Tibial nerve (tissue), 4 donors: Measurements from ENCODE around the gene RAMP1. TPM values are rescaled to one million over a fixed set of nuclear protein-coding genes. Genes with fewer than 3 reads are reported as not detected.

Experiments used
- DNase-seq, 2 donors: peaks; one replicate each; pipeline ENCODE4 v3.0.0-alpha.2; 2019; ENCODE audit warnings: low spot score in 2 of 2
- H3K27ac ChIP-seq, 4 donors: fragments of 200-600 bp; sonication (generic) in 3 of 4; one replicate each; pipeline ENCODE4 v1.5.1; 2017 to 2019; ENCODE audit warnings: mild to moderate bottlenecking in 1 of 4
- H3K27me3 ChIP-seq, 2 donors: fragments of 200-600 bp; sonication (generic) in 1 of 2; one replicate each; pipeline versions ENCODE4 v1.5.1 to v1.6.0; 2017 to 2019
- H3K36me3 ChIP-seq, 3 donors: fragments of 200-600 bp; sonication (generic); one replicate each; pipeline ENCODE4 v1.5.1; 2018 to 2019
- H3K4me1 ChIP-seq, 4 donors: fragments of 200-600 bp; sonication (generic) in 3 of 4; one replicate each; pipeline ENCODE4 v1.5.1; 2017 to 2019
- H3K4me3 ChIP-seq, 4 donors: fragments of 200-600 bp; sonication (generic) in 3 of 4; one replicate each; pipeline ENCODE4 v1.5.1; 2017 to 2019; ENCODE audit warnings: mild to moderate bottlenecking in 1 of 4, moderate library complexity in 1 of 4
- H3K9me3 ChIP-seq, 4 donors: fragments of 200-600 bp; sonication (generic) in 3 of 4; one replicate each; pipeline ENCODE4 v1.5.1; 2017 to 2019
- CTCF ChIP-seq, 5 experiments: fragments of 200-600 bp in 3 of 5; fragments of 450-650 bp in 2 of 5; sonication (generic) in 3 of 5; IDR thresholded peaks; one replicate each; pipeline ENCODE4 v1.5.1; 2016 to 2019; ENCODE audit warnings: antibody characterized with exemption in 5 of 5, mild to moderate bottlenecking in 3 of 5, moderate library complexity in 2 of 5
- EP300 ChIP-seq, 2 donors: sonication (generic); formaldehyde crosslinking; IDR thresholded peaks; one replicate each; pipeline ENCODE4 v1.6.1; 2017; ENCODE audit warnings: antibody characterized with exemption in 2 of 2, mild to moderate bottlenecking in 1 of 2
- POLR2A ChIP-seq, 2 donors: fragments of 450-650 bp; IDR thresholded peaks; one replicate each; pipeline ENCODE4 v1.6.1; 2017; ENCODE audit warnings: antibody characterized with exemption in 2 of 2, mild to moderate bottlenecking in 2 of 2, moderate library complexity in 2 of 2
- WGBS, 2 donors: methylation state at CpG; one replicate each; pipeline ENCODE4 v1.1.5; 2018; 5-methylcytosine and 5-hydroxymethylcytosine counted together
- total RNA-seq, 4 donors: library from RNA; depleted of rRNA; stranded (reverse); fragments of >200 nt; gene quantifications; one replicate each; pipeline ENCODE4 v1.1.0, GENCODE V29; 2016

The RAMP1 gene
- total RNA-seq, 4 donors from 2014 or later, result 60.6 to 105 (median 76.2) TPM

DNA sequence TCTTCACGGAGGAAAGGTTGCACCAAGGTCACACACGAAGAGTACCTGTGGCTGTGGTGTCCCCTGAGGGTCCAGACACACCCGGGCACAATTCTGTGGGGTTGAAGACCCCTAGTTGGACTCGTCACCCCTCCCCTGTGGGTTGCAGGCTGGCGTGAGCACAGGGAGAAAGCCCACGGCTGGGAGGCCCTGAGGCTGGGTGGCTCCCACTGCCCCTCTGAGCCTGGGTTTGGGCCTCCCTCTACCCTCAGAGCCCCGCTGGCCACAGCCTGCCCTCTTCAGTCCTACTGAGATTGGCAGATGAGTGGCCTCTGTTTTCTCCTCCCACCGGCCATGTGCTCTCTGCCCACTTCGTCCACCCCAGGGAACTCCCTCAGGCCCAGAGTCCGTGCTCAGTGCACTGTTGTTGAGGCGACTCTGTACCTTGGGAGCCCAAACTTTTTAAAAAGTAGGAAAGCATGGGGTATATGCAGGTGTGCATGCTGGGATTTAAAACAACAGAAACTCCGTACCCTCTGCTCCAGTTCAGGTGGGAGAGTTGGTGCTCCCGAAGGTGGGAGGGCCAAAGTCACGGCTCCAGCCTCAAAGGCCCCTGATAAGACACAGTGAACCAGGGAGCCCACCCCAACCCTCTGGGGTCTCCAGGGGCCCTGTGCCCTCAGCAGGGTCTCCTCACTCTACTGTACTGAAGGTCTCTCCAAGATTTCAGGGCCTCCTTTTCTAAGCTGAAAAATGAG, 19.1 kb downstream of the RAMP1 start:
- Histone ChIP-seq H3K4me1 (peaks cover 0 to 19% (median 7%) of the 10 kb centered on the region in 4 donors), H3K36me3 (no peaks in the 10 kb centered on the region)

DNA sequence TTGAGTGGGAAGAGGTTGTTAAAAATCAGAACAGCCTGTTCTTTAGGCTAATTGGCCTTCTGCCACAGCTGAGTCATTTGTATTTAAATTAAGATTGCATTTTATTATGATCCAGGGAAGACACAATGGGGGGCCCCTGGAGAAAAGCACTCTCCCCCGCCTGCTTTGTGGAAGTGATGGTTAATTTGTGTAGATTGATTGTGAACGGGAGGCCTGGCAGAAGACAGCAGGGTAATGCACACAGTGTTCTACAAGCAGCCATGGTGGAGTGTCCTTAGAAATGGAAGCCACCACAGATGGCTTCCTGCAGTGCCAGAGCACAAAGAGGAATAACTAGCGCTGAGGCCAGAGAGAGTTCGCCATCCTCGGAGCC, 19.6 kb downstream of the RAMP1 start:
- peaks cover 0 to 14% (median 2%) of the 10 kb centered on the region in 4 donors for H3K4me1 ChIP-seq
- no peaks in the 10 kb centered on the region for H3K27me3 ChIP-seq
- 75 to 76% methylated on average over 5 of the region's 5 CpGs for WGBS, 2 donors
- no peaks in the 10 kb centered on the region for H3K36me3 ChIP-seq
- no peak overlapping the region for H3K4me3 ChIP-seq
- peak overlapping the region in 2 of 4 donors; percentile 72 to 79 for H3K27ac ChIP-seq
- H3K9me3 ChIP-seq, result no peaks in the 10 kb centered on the region
- no peak for DNase-seq
- TF ChIP-seq POLR2A (IDR thresholded peaks at IDR 0.05) (no peak), EP300 (IDR thresholded peaks at IDR 0.05) (no peak), CTCF (IDR thresholded peaks at IDR 0.05) (no peak)

More for the DNA sequence above, 19.1 kb downstream of the RAMP1 start:
- Histone ChIP-seq H3K27ac (peak overlapping the region in 2 of 4 donors; percentile 72 to 79), H3K27me3 (no peaks in the 10 kb centered on the region), H3K4me3 (no peak overlapping the region), H3K9me3 (no peaks in the 10 kb centered on the region)
- TF ChIP-seq POLR2A (IDR thresholded peaks at IDR 0.05) (no peak), EP300 (IDR thresholded peaks at IDR 0.05) (peak in 1 of 2 donors; percentile 15)
- DNase-seq, result no peak
- 71 to 82% methylated on average over 11 of the region's 14 CpGs for WGBS, 2 donors

DNA sequence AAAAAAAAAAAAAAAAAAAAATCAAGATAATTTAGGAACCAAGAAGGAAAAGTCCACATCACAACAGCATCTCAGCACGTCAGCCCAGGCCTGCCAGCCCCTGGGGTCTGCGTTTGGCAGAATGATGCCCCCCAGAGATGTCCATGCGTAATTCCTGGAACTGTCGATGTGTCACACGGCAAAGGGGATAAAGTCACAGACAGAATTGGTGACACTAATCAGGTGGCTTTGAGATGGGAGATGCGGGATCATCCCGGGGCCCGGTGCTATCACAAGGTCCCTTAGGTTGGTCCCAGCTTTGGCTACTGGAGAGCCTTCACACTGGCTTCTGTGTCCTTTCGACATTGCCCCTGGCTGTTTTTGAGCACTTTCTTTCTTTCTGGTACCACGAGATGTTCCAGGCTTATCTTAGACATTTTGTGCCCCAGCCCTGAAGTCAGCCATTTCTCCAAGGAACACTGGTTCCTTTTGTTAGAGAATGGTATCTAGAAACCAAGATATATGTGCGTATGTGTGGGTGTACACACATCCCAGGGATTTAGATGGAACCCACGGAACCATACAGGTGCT, 20.7 kb downstream of the RAMP1 start:
- no peak overlapping the region for H3K4me3 ChIP-seq
- no peaks in the 10 kb centered on the region for H3K36me3 ChIP-seq
- H3K4me1 ChIP-seq, result peaks cover 0 to 10% (median 0%) of the 10 kb centered on the region in 4 donors
- H3K27ac ChIP-seq, result peak overlapping the region in 2 of 4 donors; percentile 0 to 72
- H3K27me3 ChIP-seq, result no peaks in the 10 kb centered on the region
- H3K9me3 ChIP-seq, result no peaks in the 10 kb centered on the region
- no peak for DNase-seq
- no peak for TF ChIP-seq EP300 (IDR thresholded peaks at IDR 0.05)
- TF ChIP-seq POLR2A (IDR thresholded peaks at IDR 0.05), result no peak
- no peak for TF ChIP-seq CTCF (IDR thresholded peaks at IDR 0.05)
- 86 to 87% methylated on average over 12 of the region's 12 CpGs for WGBS, 2 donors

- 94 to 95% methylated on average over 17 to 18 of the region's 20 CpGs for WGBS, 2 donors
- Histone ChIP-seq H3K4me3 (no peak overlapping the region), H3K9me3 (no peaks in the 10 kb centered on the region), H3K27me3 (no peaks in the 10 kb centered on the region), H3K4me1 (peaks cover 0 to 36% (median 5%) of the 10 kb centered on the region in 4 donors), H3K27ac (no peak overlapping the region), H3K36me3 (no peaks in the 10 kb centered on the region)
- no peak for DNase-seq
- TF ChIP-seq CTCF (IDR thresholded peaks at IDR 0.05) (no peak), POLR2A (IDR thresholded peaks at IDR 0.05) (no peak), EP300 (IDR thresholded peaks at IDR 0.05) (no peak)
Observed at GRCh38 chr2:237882510-237883481, 23.4 kb downstream of the RAMP1 start.

DNA sequence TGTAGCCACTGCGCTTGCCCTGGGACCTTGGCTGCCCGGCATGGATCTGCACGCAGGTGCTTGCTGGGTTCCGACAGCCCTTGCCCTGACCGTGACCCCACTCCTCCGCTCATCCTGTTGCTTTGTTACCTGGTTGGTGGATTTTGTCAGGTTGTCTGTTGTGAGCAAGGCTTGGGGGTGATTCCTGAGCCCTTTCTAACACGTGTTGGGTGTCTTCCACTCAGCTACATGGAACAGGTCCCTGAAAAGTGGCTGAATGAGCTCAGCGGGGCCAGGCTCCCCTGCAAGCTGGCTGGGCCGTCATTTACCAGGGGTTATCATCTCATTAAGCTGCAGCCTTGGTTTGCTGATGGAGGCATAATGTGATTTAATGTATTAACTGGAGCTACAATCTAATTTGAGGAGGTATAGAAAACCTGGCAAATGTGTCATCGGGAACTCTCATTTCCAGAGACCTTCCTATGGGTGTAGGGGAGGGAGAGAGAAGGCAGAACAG, 24.6 kb downstream of the RAMP1 start:
- TF ChIP-seq EP300 (IDR thresholded peaks at IDR 0.05) (no peak), CTCF (IDR thresholded peaks at IDR 0.05) (no peak), POLR2A (IDR thresholded peaks at IDR 0.05) (no peak)
- Histone ChIP-seq H3K4me3 (no peak overlapping the region), H3K4me1 (peaks cover 0 to 41% (median 11%) of the 10 kb centered on the region in 4 donors), H3K9me3 (no peaks in the 10 kb centered on the region), H3K27ac (no peak overlapping the region), H3K27me3 (no peaks in the 10 kb centered on the region), H3K36me3 (no peaks in the 10 kb centered on the region)
- 94% methylated on average over 10 of the region's 10 CpGs for WGBS, 2 donors
- no peak for DNase-seq
